NOMO-1 treated with DMSO at 0.1 percent for 48 hours (cell line): ENCODE results near the gene CMIP.
"Not testable (repeated sequence)": the region's sequence is repeated elsewhere in the genome, so short reads cannot be mapped to it uniquely, and the experiment has no call there.

ENCODE experiments used
- DNase-seq: peaks from one replicate; lab custom pipeline; 2025; ENCODE audit not compliant: unreplicated experiment; lab: John Stamatoyannopoulos, UW

The CMIP gene

GRCh38 chr16:81562926-81563325 is 118.3 kb downstream of the CMIP start:
- no peak for DNase-seq

- no peak for DNase-seq
Measured at GRCh38 chr16:81564421-81564911, 119.9 kb downstream of the CMIP start.

DNA sequence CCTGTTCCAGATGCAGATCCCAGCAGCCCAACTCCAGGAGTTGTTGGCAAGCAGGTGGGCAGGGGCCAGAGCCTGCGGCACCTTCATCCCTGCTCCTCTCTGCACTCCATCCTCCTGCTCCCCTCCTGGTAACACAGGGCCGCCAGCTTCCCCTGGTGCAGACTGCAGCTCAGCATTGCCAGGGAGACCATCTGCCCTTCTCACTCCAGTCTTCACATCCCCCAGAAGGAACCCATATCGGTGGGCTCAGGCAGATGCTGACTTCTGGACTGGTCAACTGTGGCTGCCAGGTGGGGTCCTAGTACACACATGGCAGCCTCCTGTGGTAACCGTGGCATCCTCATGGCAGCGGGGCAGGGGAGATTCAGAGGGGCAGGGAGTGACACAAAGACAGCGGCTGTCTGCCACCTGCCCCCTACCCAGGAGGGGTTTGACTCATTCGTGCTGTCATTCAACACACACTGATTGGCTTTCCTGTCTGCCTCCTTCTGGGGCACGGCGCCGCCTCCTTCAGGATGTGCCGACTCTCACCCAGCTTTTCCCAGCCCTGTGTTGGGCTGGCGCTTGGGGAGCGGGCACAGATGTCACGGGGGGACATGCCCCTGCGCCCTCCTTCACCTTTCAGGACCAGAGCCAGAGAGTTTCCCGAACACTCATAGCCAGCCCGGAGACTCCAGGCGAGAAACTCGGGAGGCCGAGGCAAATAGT is 120.9 kb downstream of the CMIP start:
- DNase-seq: no peak

- DNase-seq: no peak
Measured at GRCh38 chr16:81566086-81567007, 121.7 kb downstream of the CMIP start.

GRCh38 chr16:81567087-81567486 is 122.5 kb downstream of the CMIP start:
- DNase-seq: no peak

DNA sequence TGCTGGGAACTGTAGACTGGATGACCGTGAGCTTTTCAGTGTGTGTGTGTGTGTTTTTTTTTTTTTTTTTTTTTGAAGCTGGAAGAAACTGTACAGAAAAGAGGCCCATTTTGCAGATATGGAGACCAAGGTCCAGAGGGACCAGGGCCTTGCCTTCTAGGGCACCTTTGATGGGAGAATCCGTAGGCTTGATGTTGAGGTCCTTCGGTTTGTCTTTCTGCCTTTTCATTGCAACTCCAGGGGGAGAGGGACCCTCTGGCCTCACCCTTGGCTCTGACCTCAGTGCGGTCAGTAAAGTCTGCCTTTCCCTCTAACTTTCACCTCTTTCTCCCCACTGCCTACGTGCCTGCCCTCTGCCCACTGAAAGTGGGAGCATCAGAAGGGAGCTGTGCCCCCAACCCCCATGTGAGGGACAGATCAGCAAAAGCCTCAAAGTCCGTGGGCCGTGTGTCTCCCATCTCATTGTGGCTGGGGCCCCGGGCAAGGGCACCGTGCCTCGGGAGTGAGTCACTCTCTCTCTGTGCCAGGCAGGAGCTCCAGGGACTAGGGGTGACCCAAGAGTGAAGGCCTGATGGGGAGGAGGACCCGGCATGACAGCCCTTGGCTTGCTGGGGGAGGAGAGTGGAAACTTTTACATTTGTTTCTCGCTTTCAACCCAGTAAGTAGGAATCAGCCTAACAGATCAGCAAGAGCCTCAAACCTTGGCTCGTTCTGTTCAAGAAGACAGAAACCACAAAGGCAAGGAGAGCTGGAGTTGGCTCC is 123.6 kb downstream of the CMIP start:
- no peak for DNase-seq

DNA sequence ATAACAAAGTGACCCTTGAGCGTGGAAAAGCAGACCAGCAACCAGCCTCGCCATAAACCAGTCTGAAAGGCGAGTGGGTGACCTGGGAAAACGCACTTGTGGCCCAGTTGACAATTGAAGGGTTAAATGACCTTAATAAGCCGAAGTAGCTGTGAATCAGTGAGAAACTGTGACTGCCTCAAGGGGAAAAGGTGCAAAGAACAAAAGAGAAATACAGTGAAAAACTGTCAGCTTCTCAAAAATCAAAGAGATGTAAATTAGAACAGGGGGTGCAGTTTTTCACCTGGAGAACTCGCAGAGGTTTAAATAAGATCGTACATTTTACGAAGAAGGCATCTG is 124.1 kb downstream of the CMIP start:
- no peak for DNase-seq

GRCh38 chr16:81569361-81570034 is 124.9 kb downstream of the CMIP start:
- no peak for DNase-seq

GRCh38 chr16:81570151-81570846 is 125.7 kb downstream of the CMIP start:
- no peak for DNase-seq

GRCh38 chr16:81571175-81571574 is 126.6 kb downstream of the CMIP start:
- no peak for DNase-seq

DNA sequence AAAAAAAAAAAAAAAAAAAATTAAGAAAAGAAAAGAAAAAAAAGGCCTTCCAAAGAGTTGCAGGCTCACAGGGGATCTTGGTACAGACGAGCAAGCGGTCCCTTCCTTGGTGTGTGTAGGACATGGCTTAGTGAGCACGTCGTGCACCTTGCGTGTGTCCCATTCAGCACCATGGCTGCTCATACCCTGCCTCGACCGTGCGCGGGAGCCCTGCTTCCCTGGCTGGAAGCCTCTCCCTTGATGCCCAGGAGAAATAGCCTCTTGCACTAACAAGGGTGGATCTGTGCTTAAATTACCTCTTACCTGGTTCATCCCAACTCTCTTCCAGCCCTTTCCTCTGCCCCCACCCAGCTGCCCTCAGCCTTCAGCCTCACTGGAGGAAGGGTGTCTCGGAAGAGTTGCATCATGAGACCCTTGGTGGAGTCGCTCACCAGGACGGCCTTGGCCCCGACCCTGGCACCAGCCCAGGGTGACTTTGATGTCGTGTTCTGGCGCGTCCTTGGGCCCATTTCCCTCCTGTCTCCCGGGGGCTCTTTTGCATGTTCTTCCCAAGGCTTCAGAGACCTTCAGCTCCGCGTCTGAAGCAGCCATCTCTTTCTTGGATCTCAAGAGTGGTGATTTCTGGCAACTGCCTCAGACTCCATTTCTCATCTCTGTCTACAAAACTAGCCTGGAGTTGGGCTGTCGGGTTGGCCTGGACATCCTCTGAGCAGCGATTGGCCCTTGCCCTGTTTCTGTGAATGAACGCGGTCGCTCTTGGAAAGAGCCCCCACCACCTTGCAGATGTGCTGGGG is 127.2 kb downstream of the CMIP start:
- no peak for DNase-seq

DNA sequence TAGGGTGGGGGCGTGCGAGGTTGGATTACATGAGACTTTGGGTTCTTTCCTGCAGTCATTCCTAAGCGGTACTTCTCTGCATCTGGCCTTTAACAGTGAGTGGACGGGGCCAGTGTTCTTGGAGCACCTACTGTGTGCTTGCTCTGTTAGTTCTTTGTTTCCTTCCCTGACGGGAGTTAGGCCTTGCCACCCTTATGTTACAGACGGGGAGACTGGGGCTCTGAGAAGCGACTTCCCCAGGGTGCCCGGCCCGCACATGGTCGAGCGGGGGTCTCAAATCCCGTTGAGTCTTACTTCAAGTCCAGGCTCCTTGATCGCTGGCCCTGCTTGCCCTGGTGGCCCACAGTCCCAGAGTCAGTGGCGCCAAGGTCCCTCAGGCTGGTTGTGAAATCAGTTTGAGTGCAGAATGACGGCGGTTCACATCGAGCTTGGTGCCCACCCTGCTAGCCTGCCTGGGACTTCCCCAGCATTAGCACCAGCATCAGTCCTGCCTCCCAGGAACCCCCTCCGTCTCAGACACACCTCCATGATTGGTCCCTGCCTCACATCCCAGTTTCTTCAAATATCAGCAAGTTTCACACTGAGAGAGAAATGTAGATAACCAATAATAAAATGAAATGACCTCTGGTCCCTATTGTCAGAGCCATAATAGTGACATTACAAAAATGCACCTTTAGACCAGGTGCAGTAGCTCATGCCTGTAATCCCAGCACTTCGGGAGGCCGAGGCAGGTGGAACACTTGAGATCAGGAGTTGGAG is 128.0 kb downstream of the CMIP start:
- no peak for DNase-seq

DNA sequence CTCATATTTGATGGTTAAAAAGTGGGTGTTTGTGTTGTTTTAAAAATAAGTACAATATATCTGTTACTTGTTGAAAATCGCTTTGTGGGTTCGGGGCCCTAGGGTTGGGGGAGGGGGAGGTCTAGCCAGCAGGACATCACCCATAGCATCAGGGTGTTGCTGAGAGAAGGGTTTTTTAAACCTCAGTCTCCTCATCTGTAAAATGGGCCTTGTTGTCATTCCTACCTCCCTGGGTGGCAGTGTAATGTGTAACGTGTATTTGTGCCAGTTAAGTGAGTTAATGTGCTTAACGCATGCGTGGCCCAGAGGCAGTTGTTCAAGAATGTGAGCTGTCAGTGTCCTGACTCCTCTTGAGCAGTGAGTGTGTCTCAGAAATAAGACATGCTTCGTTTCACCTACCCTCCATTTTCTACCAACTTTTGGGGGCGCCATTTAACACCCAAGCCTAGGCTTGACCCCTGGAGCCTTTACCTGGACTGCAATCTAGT is 129.0 kb downstream of the CMIP start:
- no peak for DNase-seq

DNA sequence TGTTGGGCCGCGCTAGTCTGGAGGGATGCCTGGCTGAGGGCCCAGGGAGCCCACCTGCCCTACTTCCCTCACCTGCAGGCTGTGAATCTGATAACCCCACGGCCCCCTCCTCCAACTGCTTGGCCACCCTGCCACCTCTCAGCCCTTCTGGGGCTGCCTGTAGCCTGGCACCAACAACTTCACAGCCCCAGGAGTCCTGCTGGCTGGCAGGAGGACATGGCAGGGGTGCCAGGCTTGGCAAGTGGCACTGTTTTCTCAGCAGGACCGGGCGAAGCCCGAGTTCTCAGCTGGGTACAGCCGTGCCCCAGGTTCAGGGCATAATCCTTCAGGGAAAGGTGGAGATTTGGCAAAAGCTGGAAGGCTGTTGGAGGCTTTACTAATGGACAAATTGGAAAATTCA is 129.6 kb downstream of the CMIP start:
- no peak for DNase-seq

DNA sequence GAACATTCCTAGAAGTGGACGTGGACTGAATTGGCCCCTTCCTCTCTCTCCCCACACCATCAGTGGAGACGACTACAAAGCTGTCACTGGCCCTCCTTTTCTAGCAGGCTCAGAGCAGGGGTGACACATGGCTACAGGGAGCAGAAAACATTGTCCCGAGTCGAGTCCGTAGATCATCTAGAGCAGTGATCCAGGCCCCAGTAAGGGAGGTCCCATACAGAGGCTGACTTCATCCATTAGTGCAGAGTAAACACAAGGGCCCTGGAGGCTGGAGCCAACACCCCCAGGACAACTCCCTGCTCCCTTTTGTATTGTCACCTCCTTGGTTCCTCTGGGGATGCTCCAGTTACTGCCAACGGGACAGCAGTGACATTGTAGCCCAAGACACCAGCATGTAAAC is 130.7 kb downstream of the CMIP start:
- DNase-seq: no peak

- DNase-seq: no peak
Measured at GRCh38 chr16:81575834-81576233, 131.2 kb downstream of the CMIP start.

GRCh38 chr16:81576696-81577095 is 132.1 kb downstream of the CMIP start:
- DNase-seq: no peak

GRCh38 chr16:81577272-81577671 is 132.7 kb downstream of the CMIP start:
- DNase-seq: not testable (repeated sequence)

- DNase-seq: no peak
Measured at GRCh38 chr16:81578076-81578475, 133.5 kb downstream of the CMIP start.
